COLO668 (cell line): ENCODE measurements around the gene ARL13B.
A peak's percentile ranks its signal among the peaks of the same experiment; 100 is the strongest.
"Not testable (repeated sequence)": the region's sequence is repeated elsewhere in the genome, so short reads cannot be mapped to it uniquely, and the experiment has no call there.

ENCODE experiments used
- DNase-seq: peaks from one replicate; lab custom pipeline; 2025; ENCODE audit not compliant: unreplicated experiment; lab: John Stamatoyannopoulos, UW

Gene ARL13B

DNA sequence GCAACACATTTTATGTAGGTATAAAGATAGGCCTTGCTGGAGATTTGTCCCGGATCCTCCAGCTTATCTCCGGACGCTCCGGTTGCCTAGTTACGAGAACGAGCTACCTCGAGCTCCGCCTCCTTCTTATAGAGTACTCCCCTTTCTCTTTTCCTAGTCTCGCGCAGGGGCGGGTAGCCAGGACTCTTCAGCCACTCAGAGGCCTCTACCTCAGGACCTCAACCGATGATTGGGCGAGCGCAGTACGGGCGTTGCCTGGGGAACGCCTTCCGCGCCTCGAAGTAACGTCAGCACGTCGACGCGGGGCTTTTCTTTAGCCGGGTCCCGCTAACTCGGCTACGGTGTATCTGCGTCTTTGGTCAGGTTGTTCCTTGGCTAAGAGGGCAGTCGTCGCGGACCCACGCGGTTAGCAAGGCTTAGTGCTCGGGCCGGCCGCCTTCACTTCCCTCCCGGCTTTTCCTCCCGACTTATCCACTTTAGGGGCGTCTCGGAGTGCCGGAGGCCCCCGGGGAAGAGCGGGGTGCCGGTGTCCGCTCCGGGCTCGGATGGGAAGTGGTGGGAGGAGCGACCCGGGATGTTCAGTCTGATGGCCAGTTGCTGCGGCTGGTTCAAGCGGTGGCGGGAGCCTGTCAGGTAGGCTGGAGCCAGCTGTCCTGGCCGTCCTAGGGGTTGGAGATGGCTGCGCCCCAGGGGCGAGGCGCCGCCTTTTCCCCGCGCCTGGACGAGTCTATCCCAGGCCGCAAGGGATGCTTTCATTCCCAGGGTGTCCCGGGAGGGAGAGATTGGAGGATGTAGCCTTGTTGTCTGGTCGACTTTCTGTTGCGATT lies at the start of gene ARL13B:
Gene ARL13B (plus strand): TSS at position 306 of the 827 bp plus-strand sequence. CDS start 269 bp downstream, at position 575.
- peak; percentile 92 for DNase-seq

DNA sequence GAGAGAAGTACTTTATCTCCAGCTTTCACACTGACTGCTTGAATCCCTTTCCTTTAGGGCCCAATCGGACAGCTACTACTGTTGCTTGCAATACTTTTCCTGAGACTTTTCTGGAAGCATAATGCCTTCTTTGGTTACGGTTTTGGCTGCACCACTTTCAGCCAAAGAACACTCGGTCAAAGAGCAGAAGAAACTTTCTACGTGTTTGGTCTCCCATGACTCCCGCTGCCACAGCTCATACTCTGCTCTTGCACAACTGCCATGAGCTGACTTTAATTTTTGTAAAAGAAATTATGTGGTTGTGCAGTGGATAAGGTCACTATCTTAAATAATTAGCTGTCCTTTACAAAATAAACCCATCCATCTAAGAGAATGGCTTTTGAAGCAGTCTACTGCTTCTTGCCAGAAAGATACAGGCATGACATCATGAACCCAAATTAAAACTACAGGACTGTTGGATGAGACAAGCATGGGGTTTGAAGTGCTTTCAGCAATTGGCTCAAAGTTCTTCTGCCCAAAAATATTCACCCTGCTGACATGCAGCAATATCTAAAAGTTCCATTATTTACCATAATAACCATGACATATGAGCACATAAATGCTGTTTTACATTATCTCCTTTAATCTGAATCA lies 48.2 kb upstream of the ARL13B start:
- no peak for DNase-seq

GRCh38 chr3:93934366-93935046 lies 45.4 kb upstream of the ARL13B start:
- DNase-seq, result no peak

- DNase-seq, result no peak
These were observed 43.4 kb upstream of the ARL13B start for GRCh38 chr3:93936549-93936948.

DNA sequence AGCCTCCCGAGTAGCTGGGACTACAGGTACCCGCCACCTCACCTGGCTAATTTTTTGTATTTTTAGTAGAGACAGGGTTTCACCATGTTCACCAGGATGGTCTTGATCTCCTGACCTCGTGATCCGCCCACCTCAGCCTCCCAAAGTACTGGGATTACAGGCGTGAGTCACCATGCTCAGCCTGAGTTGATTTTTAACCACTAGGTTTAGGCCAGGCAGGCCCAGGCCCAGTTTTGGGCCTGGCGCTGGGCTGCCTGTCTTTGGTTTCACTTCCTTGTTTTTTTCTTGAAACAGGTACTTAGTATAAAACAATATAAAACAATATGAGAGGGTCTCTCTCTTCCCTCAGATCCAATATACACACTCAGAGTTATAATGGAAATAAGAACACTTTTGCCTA lies 42.5 kb upstream of the ARL13B start:
- DNase-seq, result not testable (repeated sequence)

GRCh38 chr3:93949958-93950357 lies 30.0 kb upstream of the ARL13B start:
- DNase-seq, result not testable (repeated sequence)

GRCh38 chr3:93961026-93961425 lies 18.9 kb upstream of the ARL13B start:
- DNase-seq, result no peak

DNA sequence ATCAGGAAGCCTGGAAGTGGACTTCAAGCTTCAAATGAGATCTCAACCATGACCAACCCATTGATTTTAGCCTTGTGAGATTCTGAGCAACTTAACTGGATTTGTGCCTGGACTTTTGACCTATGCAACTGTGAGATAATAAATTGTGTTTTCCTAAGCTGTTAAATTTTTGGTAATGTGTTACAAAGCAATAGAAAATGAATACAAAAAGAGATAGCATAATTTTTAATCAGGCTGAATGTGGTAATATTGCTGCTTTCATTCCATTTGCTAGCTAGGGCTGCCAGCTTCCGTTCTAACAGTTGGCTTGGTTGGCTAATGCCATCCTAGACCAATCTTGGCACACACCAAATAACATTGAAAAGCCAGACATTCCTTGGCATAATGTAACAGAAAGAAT lies 18.5 kb upstream of the ARL13B start:
- no peak for DNase-seq

GRCh38 chr3:93962798-93963197 lies 17.2 kb upstream of the ARL13B start:
- no peak for DNase-seq

DNA sequence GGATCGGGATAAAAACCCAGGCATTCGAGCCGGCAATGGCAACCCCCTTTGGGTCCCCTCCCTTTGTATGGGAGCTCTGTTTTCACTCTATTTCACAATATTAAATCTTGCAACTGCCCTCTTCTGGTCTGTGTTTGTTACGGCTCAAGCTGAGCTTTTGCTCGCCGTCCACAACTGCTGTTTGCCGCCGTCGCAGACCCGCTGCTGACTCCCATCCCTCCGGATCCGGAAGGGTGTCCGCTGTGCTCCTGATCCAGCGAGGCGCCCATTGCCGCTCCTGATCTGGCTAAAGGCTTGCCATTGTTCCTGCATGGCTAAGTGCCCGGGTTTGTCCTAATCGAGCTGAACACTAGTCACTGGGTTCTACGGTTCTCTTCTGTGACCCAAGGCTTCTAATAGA lies 14.8 kb upstream of the ARL13B start:
- not testable (repeated sequence) for DNase-seq

GRCh38 chr3:93969443-93969842 lies 10.5 kb upstream of the ARL13B start:
- DNase-seq, result no peak

GRCh38 chr3:93969997-93970396 lies 10.0 kb upstream of the ARL13B start:
- no peak for DNase-seq

- DNase-seq, result peak; percentile 59
These were observed 6.5 kb upstream of the ARL13B start, which contains the start of gene PROS1 for GRCh38 chr3:93973131-93974126. Gene PROS1 (minus strand): TSS chr3:93973896. CDS start chr3:93973749, 147 bp downstream.

DNA sequence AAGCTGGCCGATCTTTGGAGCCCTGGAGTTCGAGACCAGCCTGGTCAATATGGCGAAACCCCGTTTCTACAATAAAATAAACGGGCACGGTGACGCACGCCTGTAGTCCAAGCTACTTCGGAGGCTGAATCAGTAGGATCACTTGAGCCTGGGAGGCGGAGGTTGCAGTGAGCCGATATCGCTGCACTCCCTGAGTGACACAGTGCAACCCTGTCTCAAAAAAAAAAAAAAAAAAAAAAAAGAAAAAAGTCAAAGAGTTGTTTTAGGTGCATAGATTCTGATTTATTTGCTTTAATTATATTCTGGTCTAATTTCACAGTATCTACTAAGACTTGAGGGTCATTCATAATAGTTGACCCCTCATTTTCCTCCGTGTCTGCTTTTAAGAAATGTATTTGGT lies 1.7 kb downstream of the ARL13B start:
- DNase-seq, result no peak

DNA sequence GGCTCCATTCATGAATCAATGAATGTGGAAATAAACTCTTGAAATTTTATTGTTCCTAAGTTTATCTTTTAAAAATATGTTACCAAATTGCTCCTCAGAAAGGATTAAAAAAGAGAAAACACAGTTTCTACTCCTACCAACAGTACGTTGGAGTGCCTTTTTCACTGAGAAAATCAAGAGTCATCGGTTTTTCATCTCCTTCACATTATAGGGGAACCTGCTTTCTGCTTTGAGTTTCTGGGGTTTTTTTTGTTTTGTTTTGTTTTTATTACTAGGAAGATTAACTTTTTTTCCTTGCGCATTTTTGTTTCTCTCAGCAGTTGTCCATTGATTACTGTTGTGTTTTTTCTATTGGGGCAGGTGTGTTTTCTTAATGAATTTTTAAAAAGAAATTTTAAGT lies 3.5 kb downstream of the ARL13B start:
- no peak for DNase-seq

DNA sequence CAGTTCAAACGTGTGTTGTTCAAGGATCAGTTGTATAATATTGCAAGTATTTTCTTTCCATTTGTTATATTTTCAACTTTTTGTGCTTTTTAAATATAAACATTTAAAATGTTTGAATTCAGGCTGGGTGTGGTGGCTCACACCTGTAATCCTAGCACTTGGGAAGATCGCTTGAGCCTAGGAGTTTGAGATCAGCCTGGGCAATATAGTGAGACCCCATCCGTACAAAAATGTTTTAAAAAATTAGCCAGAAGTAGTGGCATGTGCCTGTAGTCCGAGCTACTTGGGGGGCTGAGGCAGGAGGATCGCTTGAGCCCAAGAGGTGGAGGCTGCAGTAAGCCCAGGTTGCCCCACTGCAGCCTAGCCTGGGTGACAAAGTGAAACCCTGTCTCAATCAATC lies 4.7 kb downstream of the ARL13B start:
- DNase-seq, result no peak

DNA sequence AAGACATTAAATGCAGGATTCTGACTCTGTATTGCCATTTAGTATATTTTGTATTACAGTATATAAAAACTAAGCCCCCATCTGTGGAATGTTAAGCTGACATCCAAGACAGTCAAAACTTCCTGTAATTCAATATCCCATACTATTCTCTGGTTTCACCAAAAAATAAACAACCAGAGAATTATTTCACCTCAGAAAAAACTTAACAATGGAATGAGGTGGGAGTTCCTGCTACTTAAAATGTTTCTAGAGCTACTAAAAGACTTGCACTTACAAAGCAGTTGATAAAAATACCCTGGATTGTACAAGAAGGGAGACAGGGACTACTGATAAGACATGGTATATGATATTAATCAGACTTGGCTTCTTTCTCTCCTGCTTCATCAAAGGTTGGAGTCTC lies 8.3 kb downstream of the ARL13B start:
- no peak for DNase-seq

DNA sequence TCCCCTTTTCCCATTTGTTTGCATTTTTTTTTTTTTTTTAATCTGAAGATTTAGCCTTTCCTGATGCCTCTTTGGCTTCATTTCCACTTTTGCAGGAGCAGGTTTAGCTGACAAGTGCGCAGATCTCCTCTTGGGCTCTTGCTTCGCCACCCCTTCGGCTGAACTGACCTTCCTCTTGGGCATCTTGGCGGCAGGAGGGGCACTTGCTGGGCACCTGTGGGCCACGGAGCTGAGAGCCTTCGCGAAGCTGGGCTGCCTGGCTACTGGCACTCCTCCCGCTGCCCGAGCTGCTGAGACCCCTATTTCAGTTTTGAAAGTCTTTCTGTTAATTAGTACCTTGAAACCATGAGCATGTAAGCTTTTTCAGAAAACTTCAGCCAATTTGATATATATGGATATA lies 8.8 kb downstream of the ARL13B start:
- no peak for DNase-seq

- no peak for DNase-seq
These were observed 9.3 kb downstream of the ARL13B start for GRCh38 chr3:93989241-93989640.

DNA sequence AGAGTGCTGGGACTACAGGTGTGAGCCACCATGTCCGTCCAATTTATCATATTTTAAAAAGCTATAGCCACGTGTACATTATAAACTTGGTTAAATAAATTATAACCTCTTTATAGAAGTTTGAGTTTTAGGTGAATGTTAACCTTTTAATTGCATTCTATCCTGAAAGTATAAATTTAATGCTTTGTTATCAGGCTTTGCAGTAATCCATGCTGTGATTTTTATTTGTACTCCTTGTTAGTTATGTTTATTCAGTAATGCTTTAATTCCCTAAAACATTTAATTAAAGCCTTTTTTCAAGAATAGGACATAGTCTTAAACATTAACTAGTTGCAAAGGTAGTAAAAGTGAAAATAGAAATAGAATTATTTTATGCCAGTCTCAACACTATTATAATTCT lies 11.7 kb downstream of the ARL13B start:
- no peak for DNase-seq

DNA sequence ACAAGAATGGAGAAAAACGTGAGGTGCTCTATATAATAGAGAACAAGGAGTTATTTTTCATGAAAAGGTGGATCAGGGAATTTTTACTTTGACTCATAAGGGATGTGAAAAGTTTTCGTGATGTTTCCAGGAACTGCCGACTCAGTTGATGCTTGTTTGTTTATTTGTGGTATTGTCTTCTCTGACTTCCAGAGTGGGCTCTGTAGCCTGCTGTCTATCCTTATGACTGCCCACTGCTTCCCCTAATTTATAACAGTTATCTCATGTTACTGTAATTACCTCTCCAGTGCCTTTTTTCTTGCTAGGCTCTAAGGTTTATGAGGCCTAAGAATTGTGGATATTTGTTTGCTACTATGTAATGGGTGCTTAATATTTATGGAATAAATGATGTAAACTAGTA lies 12.3 kb downstream of the ARL13B start:
- DNase-seq, result no peak
